Transverse colon (tissue), 4 donors: ENCODE measurements around the gene OR6N2.

Experiments used
- CTCF ChIP-seq, 5 experiments: fragments of 200-600 bp in 3 of 5; fragments of 450-650 bp in 2 of 5; sonication (generic) in 3 of 5; IDR thresholded peaks; 1 replicate in 2 of 5; 2 replicates in 3 of 5; pipeline ENCODE4 v1.5.1; 2016 to 2017; ENCODE audit warnings: antibody characterized with exemption in 5 of 5, inconsistent platforms in 3 of 5, mild to moderate bottlenecking in 2 of 5, moderate library complexity in 1 of 5
- POLR2A ChIP-seq: fragments of 450-650 bp; IDR thresholded peaks from one replicate; pipeline ENCODE4 v1.6.1; 2016; ENCODE audit warnings: antibody characterized with exemption, mild to moderate bottlenecking, moderate library complexity
- POLR2AphosphoS5 ChIP-seq, 3 donors: sonication (generic); formaldehyde crosslinking; IDR thresholded peaks; one replicate each; pipeline ENCODE4 v1.6.1; 2016; ENCODE audit warnings: antibody characterized with exemption in 3 of 3

- TF ChIP-seq POLR2A, result no peak
- no peak for TF ChIP-seq CTCF (IDR thresholded peaks at IDR 0.05)
- no peak for TF ChIP-seq POLR2AphosphoS5 (IDR thresholded peaks at IDR 0.05)
These were observed 38.0 kb upstream of the OR6N2 start for GRCh38 chr1:158818975-158819431.
